ENCODE data around the gene CDK11B. TPM values are rescaled to one million over a fixed set of nuclear protein-coding genes. Genes with fewer than 3 reads are reported as not detected.
"Not testable (repeated sequence)": the region's sequence is repeated elsewhere in the genome, so short reads cannot be mapped to it uniquely, and the experiment has no call there.

CDK11B gene
- total and polyA plus RNA-seq, 2 experiments from 2014 or later: 22.4 to 76.7 TPM

DNA sequence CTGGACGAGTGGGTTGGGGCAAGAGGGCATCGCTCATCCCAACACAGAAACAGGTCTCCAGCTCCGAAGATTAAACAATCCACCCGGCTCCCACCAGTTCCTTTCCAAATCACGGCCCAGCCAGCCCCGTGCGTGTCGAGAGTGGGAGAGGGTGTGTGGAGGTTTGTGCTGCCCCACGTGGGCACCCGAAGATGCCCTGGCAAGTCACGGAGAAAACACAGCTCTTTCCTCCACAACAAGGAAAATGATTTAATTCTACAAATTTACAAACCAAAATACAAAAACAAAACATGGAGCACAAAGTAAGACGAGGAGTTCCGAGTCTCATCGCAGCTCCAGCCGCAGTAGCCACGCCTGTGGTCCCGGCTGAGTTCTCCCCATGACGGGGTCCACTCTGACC, 43.7 kb upstream of the CDK11B start:
- ATAC-seq; H3K9me3 Mint-ChIP-seq; DNase-seq (ENCODE audit: low spot score); H3K4me3 Mint-ChIP-seq; H3K4me1 Mint-ChIP-seq; H3K27ac Mint-ChIP-seq; H3K36me3 Mint-ChIP-seq (ENCODE audit: low read depth); H3F3A ChIP-seq (replicated peaks; ENCODE audit: low read depth); H3K27ac ChIP-seq (ENCODE audit: low read depth); H3K4me3 ChIP-seq; H3K4me2 ChIP-seq; H3K36me3 ChIP-seq (ENCODE audit: insufficient read depth); H3K79me2 ChIP-seq (replicated peaks; ENCODE audit: insufficient read depth); H3K9me2 ChIP-seq (ENCODE audit: insufficient read depth); H4K20me1 ChIP-seq (replicated peaks; ENCODE audit: insufficient read depth); H3K27me3 ChIP-seq (ENCODE audit: insufficient read depth); H3K27me3 Mint-ChIP-seq (ENCODE audit: insufficient read depth, low read depth, poor library complexity); H2AFZ ChIP-seq; H3K4me1 ChIP-seq (ENCODE audit: insufficient read depth): not testable (repeated sequence)

DNA sequence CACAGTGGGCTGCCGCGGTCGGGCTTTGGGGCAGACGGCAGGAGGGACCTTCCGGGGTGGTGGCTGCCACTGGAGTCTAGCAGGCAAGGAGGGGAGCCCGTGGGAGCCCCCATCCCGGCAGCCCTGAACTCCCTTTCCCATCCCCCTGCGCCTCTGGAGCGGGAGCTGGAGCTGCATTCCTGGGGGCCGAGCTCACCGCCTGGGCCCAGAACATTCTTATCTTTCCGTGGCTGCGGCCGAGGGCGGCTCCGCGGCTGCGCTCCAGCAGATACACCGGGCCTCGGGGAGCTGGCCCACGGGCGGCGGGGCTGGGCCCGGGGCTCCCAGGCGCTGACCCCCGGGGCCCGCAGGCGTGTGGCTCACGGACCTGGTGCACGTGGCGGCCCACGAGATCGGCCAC, 41.8 kb upstream of the CDK11B start:
- H3K27me3 Mint-ChIP-seq (ENCODE audit: insufficient read depth, low read depth, poor library complexity); H2AFZ ChIP-seq; H3K4me2 ChIP-seq; H4K20me1 ChIP-seq (replicated peaks; ENCODE audit: insufficient read depth); H3K9me2 ChIP-seq (ENCODE audit: insufficient read depth); H3K9me3 Mint-ChIP-seq; H3F3A ChIP-seq (replicated peaks; ENCODE audit: low read depth); H3K4me1 Mint-ChIP-seq; H3K27ac ChIP-seq (ENCODE audit: low read depth); H3K4me3 Mint-ChIP-seq; H3K27ac Mint-ChIP-seq; H3K79me2 ChIP-seq (replicated peaks; ENCODE audit: insufficient read depth); H3K36me3 Mint-ChIP-seq (ENCODE audit: low read depth); H3K27me3 ChIP-seq (ENCODE audit: insufficient read depth); H3K36me3 ChIP-seq (ENCODE audit: insufficient read depth); H3K4me1 ChIP-seq (ENCODE audit: insufficient read depth); H3K4me3 ChIP-seq; DNase-seq (ENCODE audit: low spot score): not testable (repeated sequence)
- peak; percentile 67 for ATAC-seq

DNA sequence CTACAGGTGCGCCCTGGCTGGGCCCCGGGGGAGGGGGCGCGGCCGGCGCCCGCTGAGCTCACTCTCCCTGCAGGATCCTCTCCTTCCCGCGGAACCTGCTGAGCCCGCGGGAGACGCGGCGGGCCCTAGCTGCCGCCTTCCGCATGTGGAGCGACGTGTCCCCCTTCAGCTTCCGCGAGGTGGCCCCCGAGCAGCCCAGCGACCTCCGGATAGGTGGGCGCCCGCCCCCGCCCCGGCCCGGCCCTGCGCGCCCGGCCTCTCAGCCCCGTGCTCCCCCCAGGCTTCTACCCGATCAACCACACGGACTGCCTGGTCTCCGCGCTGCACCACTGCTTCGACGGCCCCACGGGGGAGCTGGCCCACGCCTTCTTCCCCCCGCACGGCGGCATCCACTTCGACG, 41.3 kb upstream of the CDK11B start:
- not testable (repeated sequence) for DNase-seq (ENCODE audit: low spot score); H2AFZ ChIP-seq; H3K27ac ChIP-seq (ENCODE audit: low read depth); H3K27me3 ChIP-seq (ENCODE audit: insufficient read depth); H3K4me1 ChIP-seq (ENCODE audit: insufficient read depth); H3F3A ChIP-seq (replicated peaks; ENCODE audit: low read depth); H3K4me2 ChIP-seq; H3K79me2 ChIP-seq (replicated peaks; ENCODE audit: insufficient read depth); H3K9me3 Mint-ChIP-seq; H3K27me3 Mint-ChIP-seq (ENCODE audit: insufficient read depth, low read depth, poor library complexity); H3K36me3 Mint-ChIP-seq (ENCODE audit: low read depth); H3K27ac Mint-ChIP-seq; H3K4me3 Mint-ChIP-seq; H3K9me2 ChIP-seq (ENCODE audit: insufficient read depth); H3K36me3 ChIP-seq (ENCODE audit: insufficient read depth); H4K20me1 ChIP-seq (replicated peaks; ENCODE audit: insufficient read depth); H3K4me3 ChIP-seq; H3K4me1 Mint-ChIP-seq
- ATAC-seq: peak; percentile 43

DNA sequence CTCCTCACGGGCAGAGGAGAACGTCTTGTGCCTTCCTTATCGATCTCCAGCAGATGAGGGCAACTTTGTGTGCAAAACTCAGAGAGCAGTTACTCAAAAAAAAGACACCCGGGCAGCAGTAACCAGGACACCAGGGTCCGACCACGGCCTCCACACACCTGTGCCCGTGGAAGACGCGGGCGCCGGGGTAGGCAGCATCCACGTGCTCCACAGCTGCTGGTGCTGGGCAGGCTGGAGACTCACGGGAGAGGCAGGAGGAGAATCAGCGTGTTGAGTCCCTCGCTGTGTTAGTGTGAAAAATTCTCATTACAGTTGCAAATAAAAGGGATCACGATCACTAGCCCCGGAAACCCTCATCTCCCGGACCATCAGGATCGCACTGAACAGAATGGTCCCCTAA, 40.3 kb upstream of the CDK11B start:
- ATAC-seq; H3K27ac ChIP-seq (ENCODE audit: low read depth); H3K36me3 ChIP-seq (ENCODE audit: insufficient read depth); H3K9me2 ChIP-seq (ENCODE audit: insufficient read depth); H4K20me1 ChIP-seq (replicated peaks; ENCODE audit: insufficient read depth); H3K27me3 Mint-ChIP-seq (ENCODE audit: insufficient read depth, low read depth, poor library complexity); H3K27ac Mint-ChIP-seq; H3K4me3 Mint-ChIP-seq; H3K4me1 ChIP-seq (ENCODE audit: insufficient read depth); H3K4me2 ChIP-seq; H2AFZ ChIP-seq; H3K79me2 ChIP-seq (replicated peaks; ENCODE audit: insufficient read depth); H3F3A ChIP-seq (replicated peaks; ENCODE audit: low read depth); DNase-seq (ENCODE audit: low spot score); H3K9me3 Mint-ChIP-seq; H3K27me3 ChIP-seq (ENCODE audit: insufficient read depth); H3K4me3 ChIP-seq; H3K4me1 Mint-ChIP-seq; H3K36me3 Mint-ChIP-seq (ENCODE audit: low read depth): not testable (repeated sequence)

DNA sequence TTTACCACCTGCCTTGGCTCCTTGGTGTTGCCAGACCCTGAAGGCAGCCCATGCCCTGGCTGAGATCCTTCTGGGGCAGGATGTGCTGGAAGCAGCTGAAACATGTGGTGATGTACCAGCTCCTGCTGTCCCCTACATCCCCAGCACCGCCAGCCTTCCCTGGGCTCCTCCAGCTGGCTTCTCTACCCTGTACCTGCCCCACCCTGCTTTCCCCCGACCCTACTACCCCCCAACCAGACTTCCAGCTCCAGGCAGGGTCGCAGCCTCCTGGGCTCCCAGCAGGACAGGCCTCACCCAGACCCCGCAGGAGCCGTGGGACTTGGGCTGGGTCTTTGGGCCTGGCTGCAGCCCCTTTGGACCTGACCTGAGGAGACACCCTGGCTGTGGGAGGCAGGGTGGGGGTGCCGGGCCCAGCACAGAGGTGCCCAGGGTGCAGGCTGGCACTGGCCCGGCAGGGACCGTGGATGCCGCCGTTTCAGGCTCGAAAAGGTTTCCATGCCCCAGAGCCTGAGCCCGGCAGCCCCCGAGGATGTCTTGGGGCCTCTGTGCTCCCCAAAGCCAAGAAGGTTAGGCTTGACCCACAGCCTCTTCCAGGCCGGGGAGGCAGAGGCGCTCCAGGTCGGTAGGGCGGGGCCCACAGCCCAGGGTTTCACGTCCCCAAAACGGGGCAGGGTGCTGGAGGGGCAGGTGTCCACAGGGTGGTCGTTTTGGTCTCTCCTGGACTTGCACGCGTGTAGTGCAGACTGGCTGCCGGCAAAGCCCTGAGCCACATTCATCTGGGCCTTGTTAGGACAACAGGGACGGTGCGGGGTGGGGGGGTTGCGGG, 38.8 kb upstream of the CDK11B start:
- not testable (repeated sequence) for H3K36me3 Mint-ChIP-seq (ENCODE audit: low read depth); H3K27ac Mint-ChIP-seq; H3F3A ChIP-seq (replicated peaks; ENCODE audit: low read depth); H3K36me3 ChIP-seq (ENCODE audit: insufficient read depth); H3K4me3 Mint-ChIP-seq; H3K79me2 ChIP-seq (replicated peaks; ENCODE audit: insufficient read depth); H3K4me3 ChIP-seq; H3K27ac ChIP-seq (ENCODE audit: low read depth); H3K4me1 ChIP-seq (ENCODE audit: insufficient read depth); H3K9me3 Mint-ChIP-seq; H4K20me1 ChIP-seq (replicated peaks; ENCODE audit: insufficient read depth); H2AFZ ChIP-seq; H3K4me1 Mint-ChIP-seq; H3K27me3 Mint-ChIP-seq (ENCODE audit: insufficient read depth, low read depth, poor library complexity); H3K9me2 ChIP-seq (ENCODE audit: insufficient read depth); H3K27me3 ChIP-seq (ENCODE audit: insufficient read depth); ATAC-seq; H3K4me2 ChIP-seq; DNase-seq (ENCODE audit: low spot score)

DNA sequence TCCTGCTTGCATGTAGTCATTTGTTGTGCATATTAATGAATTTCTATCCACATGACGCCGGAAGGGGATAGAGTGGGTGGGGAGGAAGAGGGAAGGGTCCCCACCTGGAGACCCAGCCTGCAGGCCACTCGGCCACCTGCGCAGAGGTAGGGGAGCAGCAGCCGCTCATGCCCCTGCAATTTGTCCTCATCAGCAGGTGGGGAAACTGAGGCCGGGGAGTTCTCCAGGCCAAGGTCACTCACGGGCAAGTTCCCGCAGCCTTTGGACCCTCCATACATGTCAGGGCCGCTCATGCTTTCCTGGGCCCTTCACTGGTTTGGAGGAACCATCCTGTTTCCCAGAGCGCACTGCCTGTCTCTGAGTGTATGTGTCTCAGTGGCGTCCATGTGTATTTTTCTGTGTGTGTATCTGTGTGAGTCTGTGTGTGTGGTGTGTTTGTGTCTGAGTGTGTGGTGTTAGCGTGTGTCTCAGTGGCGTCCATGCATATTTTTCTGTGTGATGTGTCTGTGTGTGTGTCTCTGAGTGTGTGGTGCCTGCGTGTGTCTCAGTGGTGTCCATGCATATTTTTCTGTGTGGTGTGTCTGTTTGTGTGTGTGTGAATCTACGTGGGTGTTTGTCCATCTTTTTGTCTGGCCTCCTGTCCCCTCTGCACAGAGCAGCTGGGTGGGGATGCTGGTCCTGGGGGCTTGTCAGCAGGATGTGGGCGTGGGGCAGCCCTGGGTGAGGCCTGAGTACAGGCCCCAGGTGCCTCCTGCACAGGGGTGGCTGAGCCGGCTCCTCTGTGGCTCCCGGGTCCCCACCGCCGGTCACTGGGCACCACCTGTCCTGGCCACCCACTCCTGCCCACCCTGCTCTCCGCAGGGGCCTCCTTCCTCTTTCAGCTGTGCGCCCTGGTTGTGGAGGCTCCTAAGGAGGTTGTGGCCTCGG, 37.9 kb upstream of the CDK11B start:
- not testable (repeated sequence) for H4K20me1 ChIP-seq (replicated peaks; ENCODE audit: insufficient read depth); H3F3A ChIP-seq (replicated peaks; ENCODE audit: low read depth); H3K36me3 ChIP-seq (ENCODE audit: insufficient read depth); H3K4me2 ChIP-seq; H3K4me1 ChIP-seq (ENCODE audit: insufficient read depth); H3K4me1 Mint-ChIP-seq; DNase-seq (ENCODE audit: low spot score); H3K4me3 Mint-ChIP-seq; H3K27me3 Mint-ChIP-seq (ENCODE audit: insufficient read depth, low read depth, poor library complexity); H3K79me2 ChIP-seq (replicated peaks; ENCODE audit: insufficient read depth); H2AFZ ChIP-seq; H3K27ac Mint-ChIP-seq; H3K9me2 ChIP-seq (ENCODE audit: insufficient read depth); H3K4me3 ChIP-seq; H3K36me3 Mint-ChIP-seq (ENCODE audit: low read depth); H3K9me3 Mint-ChIP-seq; ATAC-seq; H3K27ac ChIP-seq (ENCODE audit: low read depth); H3K27me3 ChIP-seq (ENCODE audit: insufficient read depth)
